Lower lobe of right lung (tissue), 2 donors: ENCODE measurements around the gene CABLES1. TPM values are rescaled to one million over a fixed set of nuclear protein-coding genes. Genes with fewer than 3 reads are reported as not detected.
A peak's percentile ranks its signal among the peaks of the same experiment; 100 is the strongest.
"Not testable (repeated sequence)": the region's sequence is repeated elsewhere in the genome, so short reads cannot be mapped to it uniquely, and the experiment has no call there.

ENCODE experiments used
- ATAC-seq, 2 donors: fragments of 200-7000 bp; cut with Tn5 transposase; one replicate each; pipeline ENCODE4 v1.9.1; 2020 to 2022; ENCODE audit warnings: mild to moderate bottlenecking in 2 of 2, moderate library complexity in 2 of 2
- DNase-seq: peaks from one replicate; pipeline ENCODE4 v3.0.0-alpha.2; 2020
- H3K27ac ChIP-seq: fragments of 200-600 bp; one replicate; pipeline ENCODE4 v1.8.0; 2022
- H3K27me3 ChIP-seq: fragments of 200-600 bp; one replicate; pipeline ENCODE4 v1.8.0; 2022; ENCODE audit warnings: low read depth
- H3K36me3 ChIP-seq: fragments of 200-600 bp; one replicate; pipeline ENCODE4 v1.8.0; 2022; ENCODE audit warnings: mild to moderate bottlenecking
- H3K4me1 ChIP-seq: fragments of 200-600 bp; one replicate; pipeline ENCODE4 v1.8.0; 2022
- H3K4me3 ChIP-seq: fragments of 200-600 bp; one replicate; pipeline ENCODE4 v1.8.0; 2022; ENCODE audit warnings: mild to moderate bottlenecking
- H3K9me3 ChIP-seq: fragments of 200-600 bp; one replicate; pipeline ENCODE4 v1.8.0; 2022
- CTCF ChIP-seq: fragments of 200-600 bp; IDR thresholded peaks from one replicate; pipeline ENCODE4 v1.8.0; 2022; ENCODE audit warnings: antibody characterized with exemption, mild to moderate bottlenecking
- intact Hi-C: fragments of 100-400 bp; cut with DNase I; formaldehyde crosslinking; loops from one replicate; pipeline ENCODE4 v1.11.0; 2022
- total RNA-seq: library from RNA; stranded (reverse); fragmentation: NEBNext Ultra II Directional; extraction: Animal tissue kit (Norgen Biotek cat#: 25700); gene quantifications from one replicate; pipeline ENCODE4 v1.2.1, GENCODE V29; 2021
- donor health status: DM: no; HTN: yes; CAD: no; lungs with severe emphysema.

Gene CABLES1
- total RNA-seq, 1 donor from 2014 or later = 44.2 TPM

- Histone ChIP-seq H3K27ac (no peak overlapping the region), H3K9me3 (no peaks in the 10 kb centered on the region), H3K4me3 (no peak overlapping the region), H3K4me1 (peaks cover 9% of the 10 kb centered on the region), H3K36me3 (no peaks in the 10 kb centered on the region), H3K27me3 (no peaks in the 10 kb centered on the region)
- intact Hi-C loops = no loop called here
- DNase-seq (no peak), ATAC-seq (no peak)
- TF ChIP-seq CTCF = no peak
Measured at GRCh38 chr18:23284629-23285028, 149.3 kb downstream of the CABLES1 start.

GRCh38 chr18:23285581-23285980 is 150.3 kb downstream of the CABLES1 start:
- intact Hi-C loops, H3K4me3 ChIP-seq, H3K4me1 ChIP-seq, ATAC-seq, H3K9me3 ChIP-seq, H3K27me3 ChIP-seq, DNase-seq, H3K36me3 ChIP-seq, H3K27ac ChIP-seq: not testable (repeated sequence)

- DNase-seq = no peak
- no peaks in the 10 kb centered on the region for H3K36me3 ChIP-seq
- no peaks in the 10 kb centered on the region for H3K9me3 ChIP-seq
- H3K4me3 ChIP-seq = no peak overlapping the region
- H3K27me3 ChIP-seq = no peaks in the 10 kb centered on the region
- peak; percentile 32 to 39 for ATAC-seq
- H3K4me1 ChIP-seq = no peaks in the 10 kb centered on the region
- no peak overlapping the region for H3K27ac ChIP-seq
- TF ChIP-seq CTCF = no peak
- intact Hi-C loops = no loop called here
Measured at GRCh38 chr18:23291456-23292205, 156.3 kb downstream of the CABLES1 start.

GRCh38 chr18:23300231-23300805 is 165.0 kb downstream of the CABLES1 start:
- ATAC-seq = peak in 1 of 2 donors; percentile 18
- H3K4me3 ChIP-seq = no peak overlapping the region
- no peak for DNase-seq
- TF ChIP-seq CTCF = no peak
- H3K27me3 ChIP-seq = no peaks in the 10 kb centered on the region
- peaks cover 11% of the 10 kb centered on the region for H3K4me1 ChIP-seq
- intact Hi-C loops = no loop called here
- peaks cover 7% of the 10 kb centered on the region for H3K36me3 ChIP-seq
- no peaks in the 10 kb centered on the region for H3K9me3 ChIP-seq
- H3K27ac ChIP-seq = no peak overlapping the region

- peaks cover 11% of the 10 kb centered on the region for H3K4me1 ChIP-seq
- H3K27ac ChIP-seq = no peak overlapping the region
- DNase-seq (no peak), ATAC-seq (no peak)
- TF ChIP-seq CTCF = no peak
- H3K9me3 ChIP-seq = no peaks in the 10 kb centered on the region
- intact Hi-C loops = no loop called here
- H3K36me3 ChIP-seq = peaks cover 7% of the 10 kb centered on the region
- H3K4me3 ChIP-seq = no peak overlapping the region
- no peaks in the 10 kb centered on the region for H3K27me3 ChIP-seq
Measured at GRCh38 chr18:23301972-23302371, 166.7 kb downstream of the CABLES1 start.

GRCh38 chr18:23302511-23302850 is 167.2 kb downstream of the CABLES1 start:
- Histone ChIP-seq H3K4me3 (no peak overlapping the region), H3K4me1 (peaks cover 11% of the 10 kb centered on the region), H3K27me3 (no peaks in the 10 kb centered on the region), H3K36me3 (peaks cover 3% of the 10 kb centered on the region), H3K27ac (peak overlapping the region; percentile 36), H3K9me3 (no peaks in the 10 kb centered on the region)
- intact Hi-C loops = no loop called here
- TF ChIP-seq CTCF = no peak
- DNase-seq = no peak
- ATAC-seq = no peak
